Measurements from ENCODE around the gene PAN3.

PAN3 gene

DNA sequence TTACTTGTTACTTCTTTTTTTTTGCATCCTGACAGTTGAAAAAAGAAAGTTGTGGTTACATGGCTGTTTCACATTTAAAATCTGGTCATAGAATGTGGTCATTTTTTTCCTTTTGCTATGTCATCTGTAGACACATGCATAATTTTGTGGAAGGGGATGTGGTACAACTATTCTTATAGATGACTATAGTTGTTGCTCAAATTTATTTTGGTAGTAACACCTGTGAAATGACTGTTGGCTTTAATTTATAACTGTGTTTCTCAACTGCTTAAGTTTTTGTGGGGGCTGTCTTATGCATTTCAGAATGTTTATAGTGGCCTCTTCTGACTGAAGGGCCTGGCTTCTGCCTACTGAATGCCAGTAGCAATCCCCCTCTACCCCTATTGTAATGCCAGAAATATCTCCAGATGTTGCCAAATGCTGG, 130.5 kb downstream of the PAN3 start:
- no peak for TF ChIP-seq POLR2A (IDR thresholded peaks at IDR 0.05; ENCODE audit: extremely low read depth, insufficient read length)
- TF ChIP-seq, protein P1, sequence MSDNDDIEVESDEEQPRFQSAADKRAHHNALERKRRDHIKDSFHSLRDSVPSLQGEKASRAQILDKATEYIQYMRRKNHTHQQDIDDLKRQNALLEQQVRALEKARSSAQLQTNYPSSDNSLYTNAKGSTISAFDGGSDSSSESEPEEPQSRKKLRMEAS (IDR thresholded peaks at IDR 0.05; ENCODE audit: low read depth, low read length), result no peak
- TF ChIP-seq MYC (IDR thresholded peaks at IDR 0.05; ENCODE audit: low read depth, low read length), result peak; percentile 18; the same call in 1 of the 2 replicates
- TF ChIP-seq, protein P2, sequence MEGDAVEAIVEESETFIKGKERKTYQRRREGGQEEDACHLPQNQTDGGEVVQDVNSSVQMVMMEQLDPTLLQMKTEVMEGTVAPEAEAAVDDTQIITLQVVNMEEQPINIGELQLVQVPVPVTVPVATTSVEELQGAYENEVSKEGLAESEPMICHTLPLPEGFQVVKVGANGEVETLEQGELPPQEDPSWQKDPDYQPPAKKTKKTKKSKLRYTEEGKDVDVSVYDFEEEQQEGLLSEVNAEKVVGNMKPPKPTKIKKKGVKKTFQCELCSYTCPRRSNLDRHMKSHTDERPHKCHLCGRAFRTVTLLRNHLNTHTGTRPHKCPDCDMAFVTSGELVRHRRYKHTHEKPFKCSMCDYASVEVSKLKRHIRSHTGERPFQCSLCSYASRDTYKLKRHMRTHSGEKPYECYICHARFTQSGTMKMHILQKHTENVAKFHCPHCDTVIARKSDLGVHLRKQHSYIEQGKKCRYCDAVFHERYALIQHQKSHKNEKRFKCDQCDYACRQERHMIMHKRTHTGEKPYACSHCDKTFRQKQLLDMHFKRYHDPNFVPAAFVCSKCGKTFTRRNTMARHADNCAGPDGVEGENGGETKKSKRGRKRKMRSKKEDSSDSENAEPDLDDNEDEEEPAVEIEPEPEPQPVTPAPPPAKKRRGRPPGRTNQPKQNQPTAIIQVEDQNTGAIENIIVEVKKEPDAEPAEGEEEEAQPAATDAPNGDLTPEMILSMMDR (IDR thresholded peaks at IDR 0.05; ENCODE audit: low read depth, low read length), result no peak
- DNase-seq (ENCODE audit: low read depth), result peak; percentile 89

DNA sequence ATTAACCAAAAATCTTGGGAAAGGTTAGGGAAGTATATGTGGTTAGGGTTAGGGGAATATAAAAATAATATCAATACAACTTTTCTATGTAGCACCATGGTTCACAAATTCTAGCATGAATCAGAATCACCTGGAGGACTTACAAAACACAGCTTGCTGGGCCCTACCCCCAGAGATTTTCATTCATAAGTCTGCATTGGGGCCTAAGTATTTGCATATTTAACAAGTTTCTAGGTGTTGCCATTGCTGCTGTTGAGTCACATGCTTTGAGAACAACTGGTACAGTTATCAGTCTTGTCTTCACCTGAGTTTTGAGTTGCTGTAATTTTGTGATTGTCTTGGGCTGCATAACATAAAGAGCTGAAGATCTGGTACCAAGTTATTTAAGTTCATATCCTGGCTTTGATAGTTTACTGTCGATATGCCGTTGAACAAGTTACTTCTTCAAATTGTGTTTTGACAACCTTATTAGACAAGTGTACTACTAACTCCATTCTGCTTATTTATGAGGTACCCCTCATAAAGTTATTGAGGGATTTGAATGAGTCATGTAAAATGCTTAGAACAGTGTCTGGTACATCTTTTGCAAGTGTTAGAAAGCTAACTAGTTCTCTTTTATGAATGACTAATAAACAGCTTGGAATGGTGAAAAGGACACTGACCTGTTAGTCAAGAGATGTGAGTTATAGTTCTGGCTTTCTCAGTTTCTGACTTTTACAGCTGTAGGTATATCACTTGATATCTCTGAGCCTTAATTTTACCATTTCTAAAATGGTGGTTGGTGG, 132.9 kb downstream of the PAN3 start:
- H3K4me3 ChIP-seq (ENCODE audit: low read depth, low read length), result no peak overlapping the region
- peak; percentile 54 for DNase-seq (ENCODE audit: low read depth)
- no peak for TF ChIP-seq MYC (IDR thresholded peaks at IDR 0.05; ENCODE audit: low read depth, low read length)
- TF ChIP-seq, protein P1 (IDR thresholded peaks at IDR 0.05; ENCODE audit: low read depth, low read length), result no peak
- TF ChIP-seq POLR2A (IDR thresholded peaks at IDR 0.05; ENCODE audit: extremely low read depth, insufficient read length), result no peak
- TF ChIP-seq, protein P2 (IDR thresholded peaks at IDR 0.05; ENCODE audit: low read depth, low read length), result no peak

More for the DNA sequence above, 130.5 kb downstream of the PAN3 start:
- no peak overlapping the region for H3K4me3 ChIP-seq (ENCODE audit: low read depth, low read length)

DNA sequence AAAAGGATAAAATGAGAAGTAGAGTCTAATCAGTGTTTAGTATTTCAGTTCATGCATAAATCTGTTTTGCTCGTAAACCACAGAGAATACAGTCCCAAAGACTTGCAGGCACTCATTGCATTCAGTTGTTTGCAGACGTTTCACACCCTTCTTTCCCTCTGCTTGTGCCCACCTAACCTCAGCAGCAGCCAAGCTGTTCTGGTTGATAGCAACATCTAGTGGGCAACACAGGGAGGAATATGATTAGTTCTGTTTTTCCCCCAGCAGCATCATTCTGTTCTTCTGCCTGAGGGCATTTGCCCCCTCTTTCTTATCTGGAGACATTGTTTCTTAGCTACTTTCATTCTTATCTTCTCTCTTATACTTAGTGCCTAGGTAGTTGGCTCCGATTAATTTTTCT, 135.6 kb downstream of the PAN3 start:
- DNase-seq (ENCODE audit: low read depth), result peak; percentile 46
- TF ChIP-seq POLR2A (IDR thresholded peaks at IDR 0.05; ENCODE audit: extremely low read depth, insufficient read length) (no peak), MYC (IDR thresholded peaks at IDR 0.05; ENCODE audit: low read depth, low read length) (no peak)
- TF ChIP-seq, protein P1 (IDR thresholded peaks at IDR 0.05; ENCODE audit: low read depth, low read length), result no peak
- TF ChIP-seq, protein P2 (IDR thresholded peaks at IDR 0.05; ENCODE audit: low read depth, low read length), result no peak
- no peak overlapping the region for H3K4me3 ChIP-seq (ENCODE audit: low read depth, low read length)

DNA sequence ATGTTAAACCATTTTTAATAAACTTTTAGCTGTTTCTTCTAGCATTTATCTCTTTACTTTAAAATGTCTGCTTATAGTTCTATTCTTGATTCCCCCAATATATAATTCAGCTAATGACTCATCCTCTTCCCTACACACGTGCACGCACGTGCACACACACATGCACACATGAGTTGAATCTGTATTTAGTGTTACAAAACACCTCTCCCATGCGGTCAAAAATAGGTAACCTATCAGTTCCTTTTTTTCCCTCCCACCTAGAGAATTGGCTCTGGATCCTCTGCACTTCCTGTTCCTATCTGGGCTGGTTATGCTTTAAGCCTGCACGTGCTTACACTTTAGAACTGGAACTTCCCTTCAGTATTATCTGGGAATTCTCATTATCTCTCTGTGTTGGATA, 144.1 kb downstream of the PAN3 start:
- DNase-seq (ENCODE audit: low read depth), result no peak
- TF ChIP-seq, protein P2 (IDR thresholded peaks at IDR 0.05; ENCODE audit: low read depth, low read length), result no peak
- no peak for TF ChIP-seq POLR2A (IDR thresholded peaks at IDR 0.05; ENCODE audit: extremely low read depth, insufficient read length)
- TF ChIP-seq MYC (IDR thresholded peaks at IDR 0.05; ENCODE audit: low read depth, low read length), result no peak
- TF ChIP-seq, protein P1 (IDR thresholded peaks at IDR 0.05; ENCODE audit: low read depth, low read length), result no peak
- H3K4me3 ChIP-seq (ENCODE audit: low read depth, low read length), result no peak overlapping the region

DNA sequence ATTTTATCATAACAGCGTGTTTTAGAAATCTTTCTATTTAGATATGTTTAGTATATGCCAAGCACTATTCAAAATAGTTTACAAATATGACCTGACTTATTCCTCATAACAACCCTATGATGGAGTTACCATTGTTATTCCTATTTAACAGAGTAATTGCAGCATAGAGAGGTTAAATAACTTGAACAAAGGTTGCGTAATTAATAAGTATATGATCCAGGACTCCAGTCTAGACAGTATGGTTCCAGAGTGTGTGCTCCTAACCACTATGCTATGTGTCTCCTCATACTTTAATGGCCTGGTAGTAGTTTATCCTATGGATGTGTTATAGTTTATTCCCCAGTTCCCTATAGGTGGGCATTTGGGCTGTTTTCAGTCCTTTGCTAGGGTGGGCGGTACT, 145.3 kb downstream of the PAN3 start:
- DNase-seq (ENCODE audit: low read depth), result no peak
- TF ChIP-seq, protein P2 (IDR thresholded peaks at IDR 0.05; ENCODE audit: low read depth, low read length), result no peak
- TF ChIP-seq MYC (IDR thresholded peaks at IDR 0.05; ENCODE audit: low read depth, low read length) (no peak), POLR2A (IDR thresholded peaks at IDR 0.05; ENCODE audit: extremely low read depth, insufficient read length) (no peak)
- TF ChIP-seq, protein P1 (IDR thresholded peaks at IDR 0.05; ENCODE audit: low read depth, low read length), result no peak
- H3K4me3 ChIP-seq (ENCODE audit: low read depth, low read length), result no peak overlapping the region
